Measurements from ENCODE around the gene TIRAP. TPM values are rescaled to one million over a fixed set of nuclear protein-coding genes. Genes with fewer than 3 reads are reported as not detected.

The TIRAP gene
- total RNA-seq, 6 experiments from 2014 or later, result 8.0 to 12.1 (median 9.7) TPM

GRCh38 chr11:126284829-126285228 lies 1.9 kb downstream of the TIRAP start:
- no peak overlapping the region for H3K27ac ChIP-seq
- ATAC-seq, result peak in 1 of 4 donors; percentile 7
- 71% methylated on average over 5 of the region's 6 CpGs for WGBS (ENCODE audit: insufficient coverage, low coverage, low lambda C conversion rate, missing lambda C conversion rate)

GRCh38 chr11:126288237-126288636 lies 5.3 kb downstream of the TIRAP start:
- H3K9me3 ChIP-seq, result no peaks in the 10 kb centered on the region
- no peak overlapping the region for H3K4me3 ChIP-seq
- H3K27ac ChIP-seq, result no peak overlapping the region
- no peak for TF ChIP-seq CTCF (IDR thresholded peaks at IDR 0.05)
- no peak for TF ChIP-seq POLR2A (IDR thresholded peaks at IDR 0.05)
- WGBS (ENCODE audit: insufficient coverage, low coverage, low lambda C conversion rate, missing lambda C conversion rate), result 82% methylated on average over 5 of the region's 6 CpGs
- ATAC-seq, result no peak
- DNase-seq, result no peak
- H3K4me1 ChIP-seq, result peaks cover 0 to 10% (median 5%) of the 10 kb centered on the region in 4 donors
- H3K36me3 ChIP-seq, result peaks cover 0 to 25% (median 7%) of the 10 kb centered on the region in 4 donors
- intact Hi-C loops (cut with DNase I), result no loop called here
- no peaks in the 10 kb centered on the region for H3K27me3 ChIP-seq

More at GRCh38 chr11:126284829-126285228, 1.9 kb downstream of the TIRAP start:
- no peak overlapping the region for H3K4me3 ChIP-seq
- H3K4me1 ChIP-seq, result peaks cover 0 to 17% (median 8%) of the 10 kb centered on the region in 4 donors
- intact Hi-C loops (cut with DNase I), result no loop called here
- DNase-seq, result peak in 1 of 3 donors; percentile 70
- no peak for TF ChIP-seq POLR2A (IDR thresholded peaks at IDR 0.05)
- no peak for TF ChIP-seq CTCF (IDR thresholded peaks at IDR 0.05)
- no peaks in the 10 kb centered on the region for H3K27me3 ChIP-seq
- H3K9me3 ChIP-seq, result no peaks in the 10 kb centered on the region
- peaks cover 0 to 5% (median 0%) of the 10 kb centered on the region in 4 donors for H3K36me3 ChIP-seq

- TF ChIP-seq POLR2A (IDR thresholded peaks at IDR 0.05) (no peak), CTCF (IDR thresholded peaks at IDR 0.05) (no peak)
- no peak overlapping the region for H3K27ac ChIP-seq
- no peak overlapping the region for H3K4me3 ChIP-seq
- ATAC-seq (peak in 1 of 4 donors; percentile 26), DNase-seq (no peak)
- H3K27me3 ChIP-seq, result no peaks in the 10 kb centered on the region
- 100% methylated on average over 3 of the region's 12 CpGs for WGBS (ENCODE audit: insufficient coverage, low coverage, low lambda C conversion rate, missing lambda C conversion rate)
- peaks cover 0 to 37% (median 9%) of the 10 kb centered on the region in 4 donors for H3K36me3 ChIP-seq
- no peaks in the 10 kb centered on the region for H3K4me1 ChIP-seq
- no peaks in the 10 kb centered on the region for H3K9me3 ChIP-seq
- intact Hi-C loops (cut with DNase I), result no loop called here
These were observed 8.0 kb downstream of the TIRAP start for GRCh38 chr11:126290887-126291286.

- Histone ChIP-seq H3K27ac (no peak overlapping the region), H3K4me3 (no peak overlapping the region), H3K27me3 (no peaks in the 10 kb centered on the region), H3K9me3 (no peaks in the 10 kb centered on the region), H3K4me1 (no peaks in the 10 kb centered on the region), H3K36me3 (peaks cover 0 to 37% (median 8%) of the 10 kb centered on the region in 4 donors)
- ATAC-seq (peak in 1 of 4 donors; percentile 11), DNase-seq (no peak)
- intact Hi-C loops (cut with DNase I), result no loop called here
- WGBS (ENCODE audit: insufficient coverage, low coverage, low lambda C conversion rate, missing lambda C conversion rate), result 97% methylated on average over 4 of the region's 5 CpGs
- TF ChIP-seq POLR2A (IDR thresholded peaks at IDR 0.05) (no peak), CTCF (IDR thresholded peaks at IDR 0.05) (no peak)
These were observed 10.8 kb downstream of the TIRAP start for GRCh38 chr11:126293726-126294125.

GRCh38 chr11:126297004-126297403 lies 14.1 kb downstream of the TIRAP start:
- Histone ChIP-seq H3K36me3 (peaks cover 0 to 21% (median 7%) of the 10 kb centered on the region in 4 donors), H3K27me3 (no peaks in the 10 kb centered on the region), H3K27ac (no peak overlapping the region), H3K9me3 (no peaks in the 10 kb centered on the region), H3K4me3 (no peak overlapping the region), H3K4me1 (no peaks in the 10 kb centered on the region)
- DNase-seq (no peak), ATAC-seq (no peak)
- TF ChIP-seq CTCF (IDR thresholded peaks at IDR 0.05), result no peak
- WGBS (ENCODE audit: insufficient coverage, low coverage, low lambda C conversion rate, missing lambda C conversion rate), result 59% methylated on average over 2 of the region's 2 CpGs
- intact Hi-C loops (cut with DNase I), result no loop called here

Data from right lobe of liver (tissue), 6 donors.